Spleen (tissue), 7 donors: Measurements from ENCODE around the gene BLOC1S4.

Experiments
- CTCF ChIP-seq, 11 experiments: fragments of 200-600 bp in 7 of 11; fragments of 450-650 bp in 4 of 11; sonication (generic) in 4 of 11; IDR thresholded peaks in 8 of 11; conservative IDR thresholded peaks in 3 of 11; 1 replicate in 7 of 11; 2 replicates in 4 of 11; pipeline versions ENCODE4 v1.4.0 to v1.8.0; 2016 to 2021; ENCODE audit warnings: antibody characterized with exemption in 11 of 11, inconsistent platforms in 4 of 11, mild to moderate bottlenecking in 1 of 11
- POLR2AphosphoS5 ChIP-seq, 3 donors: sonication (generic); formaldehyde crosslinking; IDR thresholded peaks; one replicate each; pipeline ENCODE4 v1.5.1; 2017; ENCODE audit warnings: antibody characterized with exemption in 3 of 3
- donor health status: DM: no; HTN: no; CAD: no; lungs with moderate emphysema.
- donor health status: DM: no; HTN: no; CAD: no.
- donor health status: DM: no; HTN: no; CAD: no.

- TF ChIP-seq POLR2AphosphoS5 (IDR thresholded peaks at IDR 0.05) (no peak), CTCF (IDR thresholded peaks at IDR 0.05 in 8 of 11, conservative IDR thresholded peaks at IDR 0.05 in 3 of 11) (no peak)
Observed at GRCh38 chr4:6750286-6751221, 34.6 kb downstream of the BLOC1S4 start.
